HG03108 (cell line): ENCODE measurements around the gene PYGB.

Source experiments
- ATAC-seq: cut with Tn5 transposase; IDR thresholded peaks from one replicate; pipeline ENCODE4 v1.9.1; 2021; ENCODE audit warnings: moderate library complexity; ENCODE audit not compliant: unreplicated experiment

PYGB gene

GRCh38 chr20:25215521-25215920 lies 32.4 kb upstream of the PYGB start:
- no peak for ATAC-seq

GRCh38 chr20:25216199-25216945 lies 31.5 kb upstream of the PYGB start:
- ATAC-seq, result no peak

- ATAC-seq, result no peak
Observed at GRCh38 chr20:25217161-25218108, 30.4 kb upstream of the PYGB start.

GRCh38 chr20:25218109-25218486 lies 29.8 kb upstream of the PYGB start:
- ATAC-seq, result no peak

GRCh38 chr20:25218492-25218891 lies 29.4 kb upstream of the PYGB start:
- ATAC-seq, result no peak

- no peak for ATAC-seq
Observed at GRCh38 chr20:25219365-25219764, 28.5 kb upstream of the PYGB start.

GRCh38 chr20:25220021-25220730 lies 27.7 kb upstream of the PYGB start:
- no peak for ATAC-seq

GRCh38 chr20:25220810-25221591 lies 26.9 kb upstream of the PYGB start:
- no peak for ATAC-seq

GRCh38 chr20:25221592-25222460 lies 26.1 kb upstream of the PYGB start:
- no peak for ATAC-seq

GRCh38 chr20:25222461-25223178 lies 25.3 kb upstream of the PYGB start:
- no peak for ATAC-seq

- no peak for ATAC-seq
Observed at GRCh38 chr20:25223179-25223661, 24.7 kb upstream of the PYGB start.

- no peak for ATAC-seq
Observed at GRCh38 chr20:25223765-25224720, 23.8 kb upstream of the PYGB start.

- ATAC-seq, result no peak
Observed at GRCh38 chr20:25224941-25225340, 22.9 kb upstream of the PYGB start.

GRCh38 chr20:25225642-25226432 lies 22.0 kb upstream of the PYGB start:
- ATAC-seq, result no peak

GRCh38 chr20:25226433-25227316 lies 21.2 kb upstream of the PYGB start:
- no peak for ATAC-seq

GRCh38 chr20:25227317-25227831 lies 20.5 kb upstream of the PYGB start:
- ATAC-seq, result no peak
